B cell (primary cell): ENCODE measurements around the gene OR2F2. TPM values are rescaled to one million over a fixed set of nuclear protein-coding genes. Genes with fewer than 3 reads are reported as not detected.

Experiments
- ATAC-seq: fragments of 200-7000 bp; cut with Tn5 transposase; one replicate; pipeline ENCODE4 v1.10.0; 2021; ENCODE audit warnings: low read depth, mild to moderate bottlenecking, moderate number of reproducible peaks, moderate library complexity
- CTCF ChIA-PET: fragments of 350-600 bp; sonication (Branson Sonifier 250); formaldehyde crosslinking; loops from one replicate; lab custom pipeline; 2021; ENCODE audit warnings: antibody characterized with exemption, inconsistent platforms; lab: Charles Lee
- POLR2A ChIA-PET: fragments of 350-600 bp; sonication (Branson Sonifier 250); formaldehyde crosslinking; loops from one replicate; lab custom pipeline; 2021; ENCODE audit warnings: antibody characterized with exemption; lab: Charles Lee
- DNase-seq: peaks from one replicate; pipeline ENCODE4 v3.0.0; 2013
- H2AFZ ChIP-seq: 2 replicates; pipeline ENCODE4 v1.6.1; 2012; ENCODE audit warnings: mild to moderate bottlenecking, low read depth, low read length; ENCODE audit not compliant: insufficient read depth, poor library complexity, severe bottlenecking
- H3K27ac ChIP-seq, 2 donors: 1 replicate in 1 of 2; 2 replicates in 1 of 2; pipeline ENCODE4 v1.5.1; 2012 to 2013; ENCODE audit warnings: low read length in 2 of 2, mild to moderate bottlenecking in 2 of 2, moderate library complexity in 1 of 2
- H3K27me3 ChIP-seq, 4 experiments: fragments of 200-600 bp in 1 of 4; sonication (generic) in 1 of 4; replicated peaks in 1 of 4; 1 replicate in 2 of 4; 2 replicates in 2 of 4; pipeline versions ENCODE4 v1.6.1 to v1.7.0; 2013 to 2016; ENCODE audit warnings: low read length in 3 of 4, mild to moderate bottlenecking in 2 of 4, mixed read lengths in 1 of 4, moderate library complexity in 1 of 4; ENCODE audit not compliant: insufficient read depth in 4 of 4, control insufficient read depth in 3 of 4; ENCODE audit errors: control extremely low read depth in 1 of 4
- H3K36me3 ChIP-seq, 2 experiments: replicated peaks in 1 of 2; 1 replicate in 1 of 2; 2 replicates in 1 of 2; pipeline versions ENCODE4 v1.6.1 to v1.7.1; 2013; ENCODE audit warnings: low read length in 1 of 2; ENCODE audit not compliant: insufficient read depth in 2 of 2, control insufficient read depth in 1 of 2; ENCODE audit errors: control extremely low read depth in 1 of 2, extremely low read depth in 1 of 2
- H3K4me1 ChIP-seq, 2 donors: fragments of 200-600 bp in 1 of 2; sonication (generic) in 1 of 2; 1 replicate in 1 of 2; 2 replicates in 1 of 2; pipeline versions ENCODE4 v1.5.1 to v1.6.1; 2013 to 2017; ENCODE audit warnings: low read length in 2 of 2; ENCODE audit not compliant: control insufficient read depth in 2 of 2, insufficient read depth in 2 of 2
- H3K4me2 ChIP-seq: replicated peaks from 2 replicates; pipeline ENCODE3; 2012; ENCODE audit warnings: mild to moderate bottlenecking, low read depth, low read length; ENCODE audit not compliant: poor library complexity, severe bottlenecking
- H3K4me3 ChIP-seq, 5 experiments: fragments of 200-600 bp in 1 of 5; sonication (generic) in 1 of 5; 1 replicate in 3 of 5; 2 replicates in 2 of 5; pipeline versions ENCODE4 v1.5.1 to v1.7.0; 2011 to 2016; ENCODE audit warnings: low read length in 4 of 5, mild to moderate bottlenecking in 4 of 5, low read depth in 2 of 5, control low read depth in 1 of 5, moderate library complexity in 1 of 5; ENCODE audit not compliant: insufficient read depth in 1 of 5; ENCODE audit errors: control extremely low read depth in 1 of 5, extremely low read depth in 1 of 5
- H3K79me2 ChIP-seq: fragments of 200-600 bp; sonication (generic); one replicate; pipeline ENCODE4 v1.6.0; 2016; ENCODE audit warnings: low read length; ENCODE audit not compliant: control insufficient read depth, insufficient read depth
- H3K9ac ChIP-seq: fragments of 200-600 bp; sonication (generic); 2 replicates; pipeline ENCODE4 v1.6.1; 2017; ENCODE audit warnings: mild to moderate bottlenecking, low read length, moderate library complexity
- H3K9me3 ChIP-seq, 3 donors: one replicate each; pipeline versions ENCODE4 v1.6.1 to v1.7.1; 2013; ENCODE audit warnings: low read length in 2 of 3; ENCODE audit not compliant: control insufficient read depth in 2 of 3, insufficient read depth in 1 of 3; ENCODE audit errors: control extremely low read depth in 1 of 3
- H4K20me1 ChIP-seq: 2 replicates; pipeline ENCODE4 v1.6.0; 2012; ENCODE audit warnings: mild to moderate bottlenecking, low read length; ENCODE audit not compliant: insufficient read depth, control insufficient read depth, poor library complexity, severe bottlenecking
- H3K27ac Mint-ChIP-seq: one replicate; pipeline ENCODE4 v1.8.0; 2021; ENCODE audit warnings: mixed read lengths
- H3K27me3 Mint-ChIP-seq: one replicate; pipeline ENCODE4 v1.8.0; 2021; ENCODE audit warnings: mixed read lengths
- H3K4me1 Mint-ChIP-seq: one replicate; pipeline ENCODE4 v1.8.0; 2021; ENCODE audit warnings: mixed read lengths
- H3K4me3 Mint-ChIP-seq: one replicate; pipeline ENCODE4 v1.8.0; 2021; ENCODE audit warnings: mixed read lengths
- H3K9me3 Mint-ChIP-seq: one replicate; pipeline ENCODE4 v1.8.0; 2022; ENCODE audit warnings: mixed read lengths; ENCODE audit not compliant: insufficient read depth
- CTCF ChIP-seq: fragments of 200-600 bp; IDR thresholded peaks from one replicate; pipeline ENCODE4 v1.8.0; 2022; ENCODE audit warnings: antibody characterized with exemption, mild to moderate bottlenecking
- EZH2 ChIP-seq: IDR thresholded peaks from 2 replicates; pipeline ENCODE4 v1.6.1; 2012; ENCODE audit warnings: borderline replicate concordance, low read depth, mild to moderate bottlenecking, moderate library complexity, low read length; ENCODE audit not compliant: insufficient read depth, poor library complexity, severe bottlenecking
- WGBS: methylation state at CpG from one replicate; pipeline ENCODE4 v1.1.5; 2013; ENCODE audit warnings: missing lambda C conversion rate; ENCODE audit not compliant: insufficient coverage; 5-methylcytosine and 5-hydroxymethylcytosine counted together
- intact Hi-C: fragments of 100-400 bp; cut with micrococcal nuclease; formaldehyde crosslinking; loops from one replicate; pipeline ENCODE4 v1.10.0; 2022
- polyA plus RNA-seq: library from polyadenylated mRNA; depleted of rRNA; stranded (reverse); fragments of >200 nt; gene quantifications from 2 replicates; pipeline ENCODE4 v1.2.3, GENCODE V29; 2012
- total RNA-seq, 2 donors: library from RNA; stranded (reverse); fragments of 120-200 nt in 1 of 2; gene quantifications; 1 replicate in 1 of 2; 2 replicates in 1 of 2; pipeline versions ENCODE4 v1.2.3 to v1.2.4, GENCODE V29; 2013 to 2022

OR2F2 gene
- total and polyA plus RNA-seq, 2 donors (not counting 1 experiment from before 2014, with no cell fraction given), result not detected

GRCh38 chr7:143938379-143939243, 3.6 kb downstream of the OR2F2 start:
- H3K4me3 Mint-ChIP-seq, result no peak overlapping the region
- WGBS, result no CpG with 5 or more reads among the region's 5 CpGs
- H3K9me3 Mint-ChIP-seq, result no peaks in the 10 kb centered on the region
- CTCF ChIA-PET, result no interaction called here
- Histone ChIP-seq H3K79me2 (no peaks in the 10 kb centered on the region), H3K27me3 (no peaks in the 10 kb centered on the region), H3K4me2 (no peak overlapping the region), H2AFZ (no peak overlapping the region), H4K20me1 (no peaks in the 10 kb centered on the region), H3K4me3 (no peak overlapping the region), H3K9me3 (peaks cover 0 to 1% (median under 1%) of the 10 kb centered on the region in 3 donors), H3K9ac (no peak overlapping the region), H3K27ac (no peak overlapping the region), H3K4me1 (no peaks in the 10 kb centered on the region), H3K36me3 (no peaks in the 10 kb centered on the region)
- no peak overlapping the region for H3K27ac Mint-ChIP-seq
- H3K4me1 Mint-ChIP-seq, result no peaks in the 10 kb centered on the region
- POLR2A ChIA-PET, result no interaction called here
- intact Hi-C loops, result no loop called here
- ATAC-seq (no peak), DNase-seq (peak; percentile 4)
- H3K27me3 Mint-ChIP-seq, result peaks cover 7% of the 10 kb centered on the region
- TF ChIP-seq CTCF (no peak), EZH2 (no peak)

GRCh38 chr7:143945423-143945822, 10.4 kb downstream of the OR2F2 start:
- Mint-ChIP-seq H3K27me3 (peaks cover 19% of the 10 kb centered on the region), H3K4me1 (no peaks in the 10 kb centered on the region), H3K4me3 (no peak overlapping the region), H3K9me3 (no peaks in the 10 kb centered on the region), H3K27ac (no peak overlapping the region)
- ChIA-PET CTCF (no interaction called here), POLR2A (no interaction called here)
- Histone ChIP-seq H3K4me1 (no peaks in the 10 kb centered on the region), H3K36me3 (no peaks in the 10 kb centered on the region), H2AFZ (no peak overlapping the region), H4K20me1 (no peaks in the 10 kb centered on the region), H3K9me3 (no peaks in the 10 kb centered on the region), H3K27ac (no peak overlapping the region), H3K4me2 (no peak overlapping the region), H3K27me3 (peaks cover 0 to 5% (median 0%) of the 10 kb centered on the region in 4 experiments), H3K9ac (no peak overlapping the region), H3K4me3 (no peak overlapping the region), H3K79me2 (no peaks in the 10 kb centered on the region)
- no CpG with 5 or more reads among the region's 4 CpGs for WGBS
- intact Hi-C loops, result no loop called here
- ATAC-seq (no peak), DNase-seq (no peak)
- no peak for TF ChIP-seq CTCF
- TF ChIP-seq EZH2, result no peak
